Panc1 (cell line): ENCODE measurements around the gene OR2J1. TPM values are rescaled to one million over a fixed set of nuclear protein-coding genes. Genes with fewer than 3 reads are reported as not detected.

Experiments
- ATAC-seq: fragments of 200-7000 bp; cut with Tn5 transposase; 2 replicates; pipeline ENCODE4 v1.9.1; 2020; ENCODE audit warnings: mild to moderate bottlenecking, moderate library complexity
- BruUV-seq: library from RNA; stranded (reverse); fragments of 400-500 nt; replicated peaks from 2 replicates; lab custom pipeline; 2021; lab: Mats Ljungman, UMichigan
- CTCF ChIA-PET: fragments of 300-600 bp; sonication (Branson Sonifier 250); formaldehyde crosslinking; loops from one replicate; lab custom pipeline; 2022; ENCODE audit warnings: antibody characterized with exemption; lab: Charles Lee
- POLR2A ChIA-PET: fragments of 300-600 bp; sonication (Branson Sonifier 250); formaldehyde crosslinking; loops from one replicate; lab custom pipeline; 2022; ENCODE audit warnings: antibody characterized with exemption; lab: Charles Lee
- DNase-seq: peaks from one replicate; pipeline ENCODE4 v3.0.0-alpha.2; 2010; ENCODE audit warnings: low read depth, low spot score
- H3K27ac ChIP-seq: 2 replicates; pipeline ENCODE4 v1.5.1; 2011; ENCODE audit warnings: mild to moderate bottlenecking, low read length, inconsistent platforms
- H3K27me3 ChIP-seq: fragments of 200-500 bp; sonication (Bioruptor generic); 2 replicates; pipeline ENCODE4 v1.6.0; 2014; ENCODE audit warnings: low read length, inconsistent platforms; ENCODE audit not compliant: control insufficient read depth, insufficient read depth
- H3K36me3 ChIP-seq: fragments of 200-500 bp; sonication (Bioruptor generic); 2 replicates; pipeline ENCODE4 v1.5.1; 2014; ENCODE audit warnings: inconsistent platforms, mild to moderate bottlenecking, low read length, moderate library complexity; ENCODE audit not compliant: control insufficient read depth, insufficient read depth
- H3K4me1 ChIP-seq: 2 replicates; pipeline ENCODE4 v1.5.1; 2011; ENCODE audit warnings: inconsistent platforms, mild to moderate bottlenecking, low read length, moderate library complexity; ENCODE audit not compliant: control insufficient read depth, insufficient read depth
- H3K4me3 ChIP-seq, 2 experiments: 2 replicates each; pipeline ENCODE4 v1.5.1; 2011 to 2012; ENCODE audit warnings: low read depth in 2 of 2, low read length in 2 of 2, mild to moderate bottlenecking in 2 of 2, inconsistent platforms in 1 of 2, moderate library complexity in 1 of 2
- H3K9me3 ChIP-seq: fragments of 200-500 bp; sonication (Bioruptor generic); 2 replicates; pipeline ENCODE4 v1.5.1; 2014; ENCODE audit warnings: low read depth, mild to moderate bottlenecking, inconsistent platforms, low read length, moderate library complexity; ENCODE audit not compliant: control insufficient read depth, insufficient read depth
- POLR2AphosphoS5 ChIP-seq: IDR thresholded peaks from 2 replicates; pipeline ENCODE4 v1.6.1; 2012; ENCODE audit warnings: mild to moderate bottlenecking, low read depth, low read length, moderate library complexity
- SIN3A ChIP-seq: IDR thresholded peaks from 2 replicates; pipeline ENCODE4 v1.6.1; 2012; ENCODE audit warnings: low read depth, mild to moderate bottlenecking, low read length, moderate library complexity, borderline replicate concordance; ENCODE audit not compliant: insufficient read depth
- TCF7L2 ChIP-seq: IDR thresholded peaks from 2 replicates; pipeline ENCODE4 v1.6.1; 2011; ENCODE audit warnings: mild to moderate bottlenecking, low read depth, low read length, inconsistent platforms
- in situ Hi-C: cut with HindIII; loops from 2 replicates; pipeline ENCODE4 v1.10.0; 2016; ENCODE audit warnings: low sequenced_read_pairs, low pct_unique_long_range_greater_than_20kb
- intact Hi-C: fragments of 100-400 bp; cut with micrococcal nuclease; formaldehyde crosslinking; loops from one replicate; pipeline ENCODE4 v1.10.0; 2022; ENCODE audit not compliant: unreplicated experiment
- total RNA-seq: library from RNA; stranded (reverse); gene quantifications from one replicate; pipeline ENCODE4 v1.2.1, GENCODE V29; 2021; ENCODE audit not compliant: unreplicated experiment
- TF ChIP-seq, protein P1 (sequence below), 2 experiments: IDR thresholded peaks; 2 replicates each; pipeline ENCODE4 v1.6.1; 2011 to 2012; ENCODE audit warnings: low read depth in 2 of 2, control low read depth in 1 of 2, low read length in 1 of 2, mild to moderate bottlenecking in 1 of 2, moderate library complexity in 1 of 2; ENCODE audit not compliant: insufficient read depth in 1 of 2
- TF ChIP-seq, protein P2 (sequence below): fragments of 450-650 bp; IDR thresholded peaks from 2 replicates; pipeline ENCODE4 v1.5.1; 2017; ENCODE audit warnings: mild to moderate bottlenecking

OR2J1 gene
- total RNA-seq, 1 experiment from 2014 or later, result not detected

DNA sequence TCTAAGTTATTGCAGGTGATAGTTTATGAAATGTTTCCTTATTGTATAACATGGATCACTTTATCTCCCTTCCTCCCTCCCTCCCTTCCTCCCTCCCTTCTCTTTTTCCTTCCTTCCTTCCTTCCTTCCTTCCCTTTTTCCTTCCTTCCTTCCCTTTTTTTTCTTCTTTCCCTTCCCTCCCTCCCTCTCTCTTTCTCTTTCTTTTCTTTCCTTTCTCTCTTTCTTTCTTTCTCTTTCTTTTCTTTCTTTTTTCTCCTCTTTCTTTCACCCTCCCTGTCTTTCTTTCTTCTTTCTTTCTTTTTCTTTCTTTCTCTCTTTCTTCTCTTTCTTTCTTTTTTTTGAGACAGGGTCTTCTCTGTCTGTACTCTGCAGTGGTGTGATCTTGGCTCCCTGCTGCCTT is 18.0 kb upstream of the OR2J1 start:
- intact Hi-C loops, result no loop called here
- ATAC-seq, result no peak
- POLR2A ChIA-PET, result no interaction called here
- CTCF ChIA-PET, result no interaction called here
- Histone ChIP-seq H3K4me3 (no peak overlapping the region), H3K4me1 (no peaks in the 10 kb centered on the region), H3K9me3 (no peaks in the 10 kb centered on the region), H3K27me3 (0 out of 2 replicates have a peak, but pooled peaks cover 2% of the 10 kb centered on the region), H3K27ac (no peak overlapping the region), H3K36me3 (no peaks in the 10 kb centered on the region)
- DNase-seq, result no peak
- TF ChIP-seq POLR2AphosphoS5 (no peak), TCF7L2 (no peak), SIN3A (no peak)
- TF ChIP-seq, protein P1, sequence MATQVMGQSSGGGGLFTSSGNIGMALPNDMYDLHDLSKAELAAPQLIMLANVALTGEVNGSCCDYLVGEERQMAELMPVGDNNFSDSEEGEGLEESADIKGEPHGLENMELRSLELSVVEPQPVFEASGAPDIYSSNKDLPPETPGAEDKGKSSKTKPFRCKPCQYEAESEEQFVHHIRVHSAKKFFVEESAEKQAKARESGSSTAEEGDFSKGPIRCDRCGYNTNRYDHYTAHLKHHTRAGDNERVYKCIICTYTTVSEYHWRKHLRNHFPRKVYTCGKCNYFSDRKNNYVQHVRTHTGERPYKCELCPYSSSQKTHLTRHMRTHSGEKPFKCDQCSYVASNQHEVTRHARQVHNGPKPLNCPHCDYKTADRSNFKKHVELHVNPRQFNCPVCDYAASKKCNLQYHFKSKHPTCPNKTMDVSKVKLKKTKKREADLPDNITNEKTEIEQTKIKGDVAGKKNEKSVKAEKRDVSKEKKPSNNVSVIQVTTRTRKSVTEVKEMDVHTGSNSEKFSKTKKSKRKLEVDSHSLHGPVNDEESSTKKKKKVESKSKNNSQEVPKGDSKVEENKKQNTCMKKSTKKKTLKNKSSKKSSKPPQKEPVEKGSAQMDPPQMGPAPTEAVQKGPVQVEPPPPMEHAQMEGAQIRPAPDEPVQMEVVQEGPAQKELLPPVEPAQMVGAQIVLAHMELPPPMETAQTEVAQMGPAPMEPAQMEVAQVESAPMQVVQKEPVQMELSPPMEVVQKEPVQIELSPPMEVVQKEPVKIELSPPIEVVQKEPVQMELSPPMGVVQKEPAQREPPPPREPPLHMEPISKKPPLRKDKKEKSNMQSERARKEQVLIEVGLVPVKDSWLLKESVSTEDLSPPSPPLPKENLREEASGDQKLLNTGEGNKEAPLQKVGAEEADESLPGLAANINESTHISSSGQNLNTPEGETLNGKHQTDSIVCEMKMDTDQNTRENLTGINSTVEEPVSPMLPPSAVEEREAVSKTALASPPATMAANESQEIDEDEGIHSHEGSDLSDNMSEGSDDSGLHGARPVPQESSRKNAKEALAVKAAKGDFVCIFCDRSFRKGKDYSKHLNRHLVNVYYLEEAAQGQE (IDR thresholded peaks at IDR 0.05; ENCODE audit: insufficient read depth in 1 of 2, low read depth in 2 of 2, low read length in 1 of 2), result no peak
- TF ChIP-seq, protein P2, sequence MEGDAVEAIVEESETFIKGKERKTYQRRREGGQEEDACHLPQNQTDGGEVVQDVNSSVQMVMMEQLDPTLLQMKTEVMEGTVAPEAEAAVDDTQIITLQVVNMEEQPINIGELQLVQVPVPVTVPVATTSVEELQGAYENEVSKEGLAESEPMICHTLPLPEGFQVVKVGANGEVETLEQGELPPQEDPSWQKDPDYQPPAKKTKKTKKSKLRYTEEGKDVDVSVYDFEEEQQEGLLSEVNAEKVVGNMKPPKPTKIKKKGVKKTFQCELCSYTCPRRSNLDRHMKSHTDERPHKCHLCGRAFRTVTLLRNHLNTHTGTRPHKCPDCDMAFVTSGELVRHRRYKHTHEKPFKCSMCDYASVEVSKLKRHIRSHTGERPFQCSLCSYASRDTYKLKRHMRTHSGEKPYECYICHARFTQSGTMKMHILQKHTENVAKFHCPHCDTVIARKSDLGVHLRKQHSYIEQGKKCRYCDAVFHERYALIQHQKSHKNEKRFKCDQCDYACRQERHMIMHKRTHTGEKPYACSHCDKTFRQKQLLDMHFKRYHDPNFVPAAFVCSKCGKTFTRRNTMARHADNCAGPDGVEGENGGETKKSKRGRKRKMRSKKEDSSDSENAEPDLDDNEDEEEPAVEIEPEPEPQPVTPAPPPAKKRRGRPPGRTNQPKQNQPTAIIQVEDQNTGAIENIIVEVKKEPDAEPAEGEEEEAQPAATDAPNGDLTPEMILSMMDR, result no peak
- in situ Hi-C loops, result no loop called here
- no TSS peak for BruUV-seq

- H3K4me1 ChIP-seq, result no peaks in the 10 kb centered on the region
- in situ Hi-C loops, result no loop called here
- 0 out of 2 replicates have a peak, but pooled peaks cover 2% of the 10 kb centered on the region for H3K27me3 ChIP-seq
- TF ChIP-seq, protein P1 (IDR thresholded peaks at IDR 0.05; ENCODE audit: insufficient read depth in 1 of 2, low read depth in 2 of 2, low read length in 1 of 2), result no peak
- TF ChIP-seq, protein P2, result no peak
- TF ChIP-seq POLR2AphosphoS5 (no peak), TCF7L2 (no peak), SIN3A (no peak)
- ATAC-seq, result no peak
- no peak overlapping the region for H3K27ac ChIP-seq
- ChIA-PET POLR2A (no interaction called here), CTCF (no interaction called here)
- H3K4me3 ChIP-seq, result no peak overlapping the region
- no peaks in the 10 kb centered on the region for H3K36me3 ChIP-seq
- intact Hi-C loops, result no loop called here
- BruUV-seq, result no TSS peak
- no peaks in the 10 kb centered on the region for H3K9me3 ChIP-seq
- DNase-seq, result no peak
Measured at GRCh38 chr6:29082457-29082856, 16.8 kb upstream of the OR2J1 start.
